VCaP (cell line): ENCODE data around the gene FARP2.
"Not testable (repeated sequence)": the region's sequence is repeated elsewhere in the genome, so short reads cannot be mapped to it uniquely, and the experiment has no call there.

ENCODE experiments used
- H3K27ac ChIP-seq: fragments of 450-650 bp; 2 replicates; pipeline ENCODE4 v1.5.1; 2017
- CTCF ChIP-seq: fragments of 450-650 bp; conservative IDR thresholded peaks from 2 replicates; pipeline ENCODE4 v1.5.1; 2017; ENCODE audit warnings: mild to moderate bottlenecking, moderate library complexity

The FARP2 gene

GRCh38 chr2:241390301-241391206 is 34.5 kb downstream of the FARP2 start:
- TF ChIP-seq CTCF, result no peak
- no peak overlapping the region; the same call in 1 of the 2 replicates for H3K27ac ChIP-seq

GRCh38 chr2:241391892-241392665 is 36.0 kb downstream of the FARP2 start:
- peak; percentile 42; the same call in 1 of the 2 replicates for TF ChIP-seq CTCF
- H3K27ac ChIP-seq, result peak overlapping the region; percentile 29; the same call in 1 of the 2 replicates

- H3K27ac ChIP-seq, result not testable (repeated sequence)
Measured at GRCh38 chr2:241392753-241393152, 36.7 kb downstream of the FARP2 start.

GRCh38 chr2:241393524-241394196 is 37.6 kb downstream of the FARP2 start:
- H3K27ac ChIP-seq, result no peak overlapping the region
- no peak for TF ChIP-seq CTCF

- H3K27ac ChIP-seq, result not testable (repeated sequence)
Measured at GRCh38 chr2:241396809-241397208, 40.7 kb downstream of the FARP2 start.

GRCh38 chr2:241399941-241400922 is 44.1 kb downstream of the FARP2 start:
- H3K27ac ChIP-seq, result no peak overlapping the region
- TF ChIP-seq CTCF, result no peak

- no peak overlapping the region for H3K27ac ChIP-seq
- no peak for TF ChIP-seq CTCF
Measured at GRCh38 chr2:241408849-241409248, 52.8 kb downstream of the FARP2 start.
